ENCODE results near the gene TBX18.

TBX18 gene

GRCh38 chr6:84719152-84719551 lies 45.2 kb downstream of the TBX18 start:
- TF ChIP-seq, protein P1, sequence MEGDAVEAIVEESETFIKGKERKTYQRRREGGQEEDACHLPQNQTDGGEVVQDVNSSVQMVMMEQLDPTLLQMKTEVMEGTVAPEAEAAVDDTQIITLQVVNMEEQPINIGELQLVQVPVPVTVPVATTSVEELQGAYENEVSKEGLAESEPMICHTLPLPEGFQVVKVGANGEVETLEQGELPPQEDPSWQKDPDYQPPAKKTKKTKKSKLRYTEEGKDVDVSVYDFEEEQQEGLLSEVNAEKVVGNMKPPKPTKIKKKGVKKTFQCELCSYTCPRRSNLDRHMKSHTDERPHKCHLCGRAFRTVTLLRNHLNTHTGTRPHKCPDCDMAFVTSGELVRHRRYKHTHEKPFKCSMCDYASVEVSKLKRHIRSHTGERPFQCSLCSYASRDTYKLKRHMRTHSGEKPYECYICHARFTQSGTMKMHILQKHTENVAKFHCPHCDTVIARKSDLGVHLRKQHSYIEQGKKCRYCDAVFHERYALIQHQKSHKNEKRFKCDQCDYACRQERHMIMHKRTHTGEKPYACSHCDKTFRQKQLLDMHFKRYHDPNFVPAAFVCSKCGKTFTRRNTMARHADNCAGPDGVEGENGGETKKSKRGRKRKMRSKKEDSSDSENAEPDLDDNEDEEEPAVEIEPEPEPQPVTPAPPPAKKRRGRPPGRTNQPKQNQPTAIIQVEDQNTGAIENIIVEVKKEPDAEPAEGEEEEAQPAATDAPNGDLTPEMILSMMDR (IDR thresholded peaks at IDR 0.05; ENCODE audit: low read depth, low read length): no peak
- TF ChIP-seq MAX (IDR thresholded peaks at IDR 0.05; ENCODE audit: low read depth, low read length) (no peak), MYC (IDR thresholded peaks at IDR 0.05; ENCODE audit: low read depth, low read length) (no peak), POLR2A (IDR thresholded peaks at IDR 0.05; ENCODE audit: extremely low read depth, insufficient read length) (no peak)
- H3K4me3 ChIP-seq (ENCODE audit: low read depth, low read length): no peak overlapping the region
- no peak for DNase-seq (ENCODE audit: low read depth)

- no peak for DNase-seq (ENCODE audit: low read depth)
- no peak overlapping the region for H3K4me3 ChIP-seq (ENCODE audit: low read depth, low read length)
- TF ChIP-seq, protein P1 (IDR thresholded peaks at IDR 0.05; ENCODE audit: low read depth, low read length): no peak
- TF ChIP-seq POLR2A (IDR thresholded peaks at IDR 0.05; ENCODE audit: extremely low read depth, insufficient read length): no peak
- TF ChIP-seq MAX (IDR thresholded peaks at IDR 0.05; ENCODE audit: low read depth, low read length): no peak
- TF ChIP-seq MYC (IDR thresholded peaks at IDR 0.05; ENCODE audit: low read depth, low read length): no peak
Observed at GRCh38 chr6:84718038-84718955, 46.1 kb downstream of the TBX18 start.

DNA sequence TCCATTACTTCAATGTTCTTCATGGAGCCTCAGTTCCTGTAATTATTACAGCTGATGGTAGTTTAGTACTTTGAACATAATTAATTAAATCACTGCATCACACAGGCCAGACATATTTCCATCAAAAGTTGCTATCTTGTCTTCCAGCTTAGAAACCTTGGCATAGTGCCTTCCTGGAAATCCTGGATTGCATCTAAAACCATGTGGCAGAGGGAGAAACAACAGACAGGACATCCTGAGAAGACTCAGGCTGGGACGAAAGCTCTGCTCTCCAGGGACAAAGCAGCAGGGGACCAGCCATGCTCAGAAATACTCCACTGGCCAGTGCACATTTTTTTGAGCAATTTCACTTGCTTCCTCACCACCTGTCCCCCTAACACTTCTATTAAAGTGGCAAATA lies 55.3 kb downstream of the TBX18 start:
- DNase-seq (ENCODE audit: low read depth): no peak
- TF ChIP-seq POLR2A (IDR thresholded peaks at IDR 0.05; ENCODE audit: extremely low read depth, insufficient read length) (no peak), MYC (IDR thresholded peaks at IDR 0.05; ENCODE audit: low read depth, low read length) (no peak), MAX (IDR thresholded peaks at IDR 0.05; ENCODE audit: low read depth, low read length) (no peak)
- TF ChIP-seq, protein P1 (IDR thresholded peaks at IDR 0.05; ENCODE audit: low read depth, low read length): no peak
- H3K4me3 ChIP-seq (ENCODE audit: low read depth, low read length): no peak overlapping the region

DNA sequence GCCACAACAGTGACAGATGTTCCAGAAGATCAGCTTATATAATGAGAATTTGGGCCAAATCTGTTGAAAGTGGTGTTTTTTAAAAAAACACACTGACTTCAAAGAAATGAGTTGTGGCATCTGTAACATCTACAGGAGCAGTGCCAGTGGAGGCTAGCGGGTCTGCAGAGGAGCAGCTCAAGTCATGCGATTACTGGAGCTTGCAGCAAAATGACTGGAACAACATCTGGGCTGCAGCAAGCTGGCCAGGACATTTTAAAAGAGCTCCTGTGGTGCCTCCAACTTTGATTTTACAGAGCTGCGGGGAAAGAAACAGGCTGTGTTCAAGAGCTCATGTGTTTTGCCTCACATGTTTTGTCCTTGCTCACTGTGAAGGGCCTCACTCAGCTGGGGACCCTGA lies 57.2 kb downstream of the TBX18 start:
- no peak for DNase-seq (ENCODE audit: low read depth)

DNA sequence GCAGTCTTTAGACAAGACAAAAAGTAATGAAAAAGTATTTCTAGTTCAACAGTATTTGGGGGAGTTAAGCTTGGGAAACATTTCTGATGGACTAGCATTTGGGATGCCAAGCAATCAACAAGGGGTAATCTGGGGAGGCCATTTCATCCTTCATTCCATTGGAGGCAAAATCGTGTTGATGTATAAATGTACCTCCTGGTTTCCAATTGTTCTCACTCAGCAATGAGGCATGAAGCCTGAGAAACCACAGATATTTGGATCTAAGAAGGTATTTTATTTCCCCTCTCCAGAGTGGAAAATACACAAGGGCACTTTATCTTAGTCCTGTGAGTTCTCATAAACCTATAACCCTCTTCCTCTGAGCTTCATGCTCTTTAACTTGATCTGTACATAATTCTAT lies 68.2 kb downstream of the TBX18 start:
- H3K4me3 ChIP-seq (ENCODE audit: low read depth, low read length): no peak overlapping the region
- TF ChIP-seq MYC (IDR thresholded peaks at IDR 0.05; ENCODE audit: low read depth, low read length): no peak
- TF ChIP-seq, protein P1 (IDR thresholded peaks at IDR 0.05; ENCODE audit: low read depth, low read length): no peak
- TF ChIP-seq MAX (IDR thresholded peaks at IDR 0.05; ENCODE audit: low read depth, low read length): no peak
- TF ChIP-seq POLR2A (IDR thresholded peaks at IDR 0.05; ENCODE audit: extremely low read depth, insufficient read length): no peak
- no peak for DNase-seq (ENCODE audit: low read depth)

More for the DNA sequence above, 57.2 kb downstream of the TBX18 start:
- no peak overlapping the region for H3K4me3 ChIP-seq (ENCODE audit: low read depth, low read length)
- TF ChIP-seq, protein P1 (IDR thresholded peaks at IDR 0.05; ENCODE audit: low read depth, low read length): no peak
- TF ChIP-seq MYC (IDR thresholded peaks at IDR 0.05; ENCODE audit: low read depth, low read length) (no peak), MAX (IDR thresholded peaks at IDR 0.05; ENCODE audit: low read depth, low read length) (no peak), POLR2A (IDR thresholded peaks at IDR 0.05; ENCODE audit: extremely low read depth, insufficient read length) (no peak)

Data from NB4 (cell line).